Gastrocnemius medialis (tissue), 4 donors: ENCODE data around the gene CCDC112.

Experiments used
- POLR2A ChIP-seq, 2 donors: fragments of 450-650 bp; IDR thresholded peaks; one replicate each; pipeline ENCODE4 v1.6.1; 2017; ENCODE audit warnings: antibody characterized with exemption in 2 of 2, mild to moderate bottlenecking in 2 of 2, moderate library complexity in 2 of 2
- TF ChIP-seq, protein P1 (sequence below), 5 experiments: fragments of 450-650 bp in 3 of 5; fragments of 200-600 bp in 2 of 5; sonication (generic) in 2 of 5; IDR thresholded peaks in 4 of 5; conservative IDR thresholded peaks in 1 of 5; 1 replicate in 4 of 5; 2 replicates in 1 of 5; pipeline ENCODE4 v1.5.1; 2016 to 2019; ENCODE audit warnings: antibody characterized with exemption in 5 of 5, mild to moderate bottlenecking in 3 of 5, moderate library complexity in 3 of 5

DNA sequence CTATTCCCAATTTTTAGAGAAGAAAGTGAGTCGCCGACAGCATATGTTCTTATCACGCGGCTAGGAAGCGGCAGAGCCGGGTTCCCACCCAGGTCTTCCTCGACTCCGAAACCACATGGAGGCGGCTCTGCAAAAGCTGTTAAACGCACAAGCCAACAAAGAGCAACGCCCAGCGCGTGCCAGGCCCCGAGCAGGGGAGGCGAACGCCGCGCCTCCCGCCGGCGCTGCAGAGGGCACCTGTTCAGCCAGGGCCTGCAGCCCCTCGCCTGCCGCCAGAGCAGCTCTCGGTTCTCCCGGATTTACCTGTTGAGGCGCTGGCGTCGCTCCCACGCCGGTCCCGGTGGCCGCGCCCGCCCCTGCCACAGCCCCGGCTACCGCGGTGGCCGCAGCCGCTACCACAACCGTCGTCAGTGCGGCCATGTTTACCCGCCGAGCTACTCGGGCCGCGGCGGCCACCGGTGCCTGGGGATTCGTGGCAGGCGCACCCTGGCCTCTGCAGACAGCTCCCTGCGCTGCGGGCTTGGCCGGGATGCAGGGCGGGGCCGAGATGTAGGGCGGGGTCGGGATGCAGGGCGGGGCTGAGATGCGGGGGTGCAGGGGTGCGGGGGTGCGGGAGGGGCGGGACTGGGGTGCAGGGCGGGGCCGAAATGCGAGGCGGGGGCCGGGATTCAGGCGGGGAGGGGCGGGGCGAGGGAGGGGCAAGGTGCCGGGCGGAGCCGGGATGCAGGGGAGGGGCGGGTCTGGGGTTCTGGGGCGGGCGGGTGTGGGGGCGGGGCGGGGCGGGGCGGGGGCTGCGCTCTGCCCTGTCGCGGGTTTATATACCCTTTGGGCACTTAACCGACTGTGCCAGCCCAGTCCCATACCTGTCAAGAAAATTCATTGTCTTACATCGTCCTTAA, at the start of gene CCDC112:
- TF ChIP-seq, protein P1, sequence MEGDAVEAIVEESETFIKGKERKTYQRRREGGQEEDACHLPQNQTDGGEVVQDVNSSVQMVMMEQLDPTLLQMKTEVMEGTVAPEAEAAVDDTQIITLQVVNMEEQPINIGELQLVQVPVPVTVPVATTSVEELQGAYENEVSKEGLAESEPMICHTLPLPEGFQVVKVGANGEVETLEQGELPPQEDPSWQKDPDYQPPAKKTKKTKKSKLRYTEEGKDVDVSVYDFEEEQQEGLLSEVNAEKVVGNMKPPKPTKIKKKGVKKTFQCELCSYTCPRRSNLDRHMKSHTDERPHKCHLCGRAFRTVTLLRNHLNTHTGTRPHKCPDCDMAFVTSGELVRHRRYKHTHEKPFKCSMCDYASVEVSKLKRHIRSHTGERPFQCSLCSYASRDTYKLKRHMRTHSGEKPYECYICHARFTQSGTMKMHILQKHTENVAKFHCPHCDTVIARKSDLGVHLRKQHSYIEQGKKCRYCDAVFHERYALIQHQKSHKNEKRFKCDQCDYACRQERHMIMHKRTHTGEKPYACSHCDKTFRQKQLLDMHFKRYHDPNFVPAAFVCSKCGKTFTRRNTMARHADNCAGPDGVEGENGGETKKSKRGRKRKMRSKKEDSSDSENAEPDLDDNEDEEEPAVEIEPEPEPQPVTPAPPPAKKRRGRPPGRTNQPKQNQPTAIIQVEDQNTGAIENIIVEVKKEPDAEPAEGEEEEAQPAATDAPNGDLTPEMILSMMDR (IDR thresholded peaks at IDR 0.05 in 4 of 5, conservative IDR thresholded peaks at IDR 0.05 in 1 of 5): no peak
- peak in 1 of 2 donors; percentile 37 for TF ChIP-seq POLR2A (IDR thresholded peaks at IDR 0.05)
